Astrocyte (in vitro differentiated cells and primary cell): ENCODE measurements around the gene PCYT2. TPM values are rescaled to one million over a fixed set of nuclear protein-coding genes. Genes with fewer than 3 reads are reported as not detected.
A peak's percentile ranks its signal among the peaks of the same experiment; 100 is the strongest.

ENCODE experiments used
- DNase-seq: peaks from one replicate; pipeline ENCODE4 v3.0.0-alpha.2; 2010; ENCODE audit warnings: low read depth
- FAIRE-seq: peaks from 2 replicates; lab custom pipeline; 2011; peaks lifted over from hg19 to GRCh38; lab: Jason Lieb, UNC
- H2AFZ ChIP-seq: 2 replicates; pipeline ENCODE4 v1.6.0; 2012; ENCODE audit warnings: low read depth, low read length, inconsistent platforms
- H3K27ac ChIP-seq: 2 replicates; pipeline ENCODE4 v1.5.1; 2011; ENCODE audit warnings: low read depth, low read length, inconsistent platforms
- H3K27me3 ChIP-seq: 2 replicates; pipeline ENCODE4 v1.6.0; 2011; ENCODE audit warnings: low read length, inconsistent platforms; ENCODE audit not compliant: insufficient read depth
- H3K36me3 ChIP-seq: 2 replicates; pipeline ENCODE4 v1.5.1; 2011; ENCODE audit warnings: low read length, inconsistent platforms; ENCODE audit not compliant: insufficient read depth
- H3K4me1 ChIP-seq: 2 replicates; pipeline ENCODE4 v1.5.1; 2011; ENCODE audit warnings: low read length, inconsistent platforms; ENCODE audit not compliant: insufficient read depth
- H3K4me2 ChIP-seq: 2 replicates; pipeline ENCODE4 v1.6.0; 2012; ENCODE audit warnings: low read length, inconsistent platforms
- H3K4me3 ChIP-seq: 2 replicates; pipeline ENCODE4 v1.5.1; 2011; ENCODE audit warnings: low read depth, mild to moderate bottlenecking, low read length, inconsistent platforms; ENCODE audit not compliant: insufficient read depth
- H3K79me2 ChIP-seq: 2 replicates; pipeline ENCODE4 v1.6.0; 2012; ENCODE audit warnings: mild to moderate bottlenecking, low read length, inconsistent platforms; ENCODE audit not compliant: insufficient read depth
- H3K9ac ChIP-seq: 2 replicates; pipeline ENCODE4 v1.6.0; 2012; ENCODE audit warnings: mild to moderate bottlenecking, low read length, inconsistent platforms
- H3K9me3 ChIP-seq: 2 replicates; pipeline ENCODE4 v1.5.1; 2012; ENCODE audit warnings: low read depth, mild to moderate bottlenecking, low read length, inconsistent platforms; ENCODE audit not compliant: insufficient read depth
- H4K20me1 ChIP-seq: 2 replicates; pipeline ENCODE4 v1.6.0; 2012; ENCODE audit warnings: low read length, inconsistent platforms; ENCODE audit not compliant: insufficient read depth
- H3K27ac Mint-ChIP-seq: one replicate; pipeline ENCODE4 v1.8.0; 2021; ENCODE audit warnings: mild to moderate bottlenecking, mixed read lengths; ENCODE audit not compliant: unreplicated experiment
- H3K27me3 Mint-ChIP-seq: one replicate; pipeline ENCODE4 v1.8.0; 2021; ENCODE audit warnings: low read depth, mixed read lengths; ENCODE audit not compliant: unreplicated experiment
- H3K36me3 Mint-ChIP-seq: one replicate; pipeline ENCODE4 v1.8.0; 2021; ENCODE audit warnings: low read depth, mixed read lengths; ENCODE audit not compliant: unreplicated experiment
- H3K4me1 Mint-ChIP-seq: one replicate; pipeline ENCODE4 v1.8.0; 2021; ENCODE audit warnings: low read depth, mixed read lengths; ENCODE audit not compliant: unreplicated experiment
- H3K4me3 Mint-ChIP-seq: one replicate; pipeline ENCODE4 v1.8.0; 2021; ENCODE audit warnings: mild to moderate bottlenecking, moderate library complexity, mixed read lengths; ENCODE audit not compliant: unreplicated experiment
- H3K9me3 Mint-ChIP-seq: one replicate; pipeline ENCODE4 v1.8.0; 2021; ENCODE audit warnings: mild to moderate bottlenecking, mixed read lengths; ENCODE audit not compliant: unreplicated experiment
- CTCF ChIP-seq: IDR thresholded peaks from 2 replicates; pipeline ENCODE4 v1.5.1; 2011; ENCODE audit warnings: low read depth, mild to moderate bottlenecking, inconsistent platforms, low read length, moderate library complexity; ENCODE audit not compliant: insufficient read depth
- EZH2 ChIP-seq: IDR thresholded peaks from 2 replicates; pipeline ENCODE4 v1.6.1; 2012; ENCODE audit warnings: mild to moderate bottlenecking, low read length, inconsistent platforms; ENCODE audit not compliant: insufficient read depth
- total RNA-seq: library from RNA; stranded (reverse); gene quantifications from 2 replicates; pipeline ENCODE4 v1.2.1, GENCODE V29; 2021

Gene PCYT2
- total RNA-seq, 1 donor from 2014 or later = 31.6 TPM

GRCh38 chr17:81925860-81926450, 14.8 kb upstream of the PCYT2 start:
- TF ChIP-seq CTCF (no peak), EZH2 (no peak)

DNA sequence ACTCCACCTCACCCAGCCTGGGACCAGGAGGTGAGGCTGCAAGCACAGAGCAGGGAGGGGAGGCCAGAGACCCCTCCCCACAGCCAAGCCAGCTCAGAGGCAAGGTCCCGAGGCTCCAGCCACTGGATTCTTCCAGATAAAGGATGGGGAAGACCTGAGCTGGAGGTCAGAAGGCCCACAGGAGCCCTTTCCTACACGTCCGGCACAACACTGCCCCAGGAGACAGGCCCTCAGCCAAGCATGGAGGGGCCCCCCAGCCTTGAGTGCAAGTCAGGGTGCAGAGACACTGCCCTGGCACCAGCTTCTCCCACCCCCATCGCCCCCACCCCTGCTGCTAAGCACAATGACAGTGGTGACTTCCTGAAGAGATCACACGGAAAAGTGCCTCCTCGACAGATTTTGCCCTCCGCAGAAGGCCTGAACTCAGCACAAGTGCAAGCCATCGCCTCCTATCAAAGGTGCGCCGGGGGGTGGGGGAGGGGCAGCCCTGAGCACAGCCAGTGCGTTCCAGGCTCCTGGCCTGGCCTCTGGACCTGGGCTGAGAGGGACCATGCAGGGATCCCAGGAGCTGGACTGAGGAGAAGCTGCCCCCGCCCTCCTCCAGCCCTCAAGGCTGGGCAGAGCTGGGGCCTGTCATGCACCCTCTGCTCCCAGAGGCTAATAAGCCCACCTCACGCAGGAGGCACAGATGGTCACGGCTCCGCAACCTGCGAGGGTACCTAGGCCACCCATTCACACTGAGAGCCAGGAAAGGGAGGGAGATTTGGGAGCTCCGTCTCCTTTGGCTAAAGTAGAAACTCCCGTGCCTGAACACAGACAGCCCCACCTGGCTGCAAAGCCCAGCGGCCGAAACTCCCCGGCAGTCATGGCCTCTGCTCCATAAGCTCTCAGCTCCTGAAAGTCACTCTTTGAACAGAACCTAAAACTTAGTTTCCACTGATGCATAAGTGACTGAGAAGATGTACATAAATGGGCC, 13.6 kb upstream of the PCYT2 start:
- H3K9me3 Mint-ChIP-seq = no peaks in the 10 kb centered on the region
- FAIRE-seq = no peak
- H2AFZ ChIP-seq = no peak overlapping the region
- H3K27ac Mint-ChIP-seq = peak overlapping the region; percentile 66
- peaks cover 5% of the 10 kb centered on the region for H3K36me3 ChIP-seq
- peak overlapping the region; percentile 93 for H3K4me3 Mint-ChIP-seq
- peaks cover 68% of the 10 kb centered on the region for H4K20me1 ChIP-seq
- no peaks in the 10 kb centered on the region for H3K27me3 ChIP-seq
- no peak overlapping the region for H3K27ac ChIP-seq
- H3K9me3 ChIP-seq = no peaks in the 10 kb centered on the region
- peaks cover 32% of the 10 kb centered on the region for H3K4me1 ChIP-seq
- TF ChIP-seq CTCF (no peak), EZH2 (no peak)
- H3K79me2 ChIP-seq = peaks cover 72% of the 10 kb centered on the region
- H3K4me1 Mint-ChIP-seq = peaks cover 14% of the 10 kb centered on the region
- no peak overlapping the region for H3K9ac ChIP-seq
- H3K36me3 Mint-ChIP-seq = peaks cover 2% of the 10 kb centered on the region
- no peak for DNase-seq
- peak overlapping the region; percentile 85 for H3K4me2 ChIP-seq
- no peak overlapping the region for H3K4me3 ChIP-seq
- H3K27me3 Mint-ChIP-seq = no peaks in the 10 kb centered on the region

More at GRCh38 chr17:81925860-81926450, 14.8 kb upstream of the PCYT2 start:
- H3K27me3 ChIP-seq = no peaks in the 10 kb centered on the region
- H3K9ac ChIP-seq = peak overlapping the region; percentile 88
- peak overlapping the region; percentile 66 for H3K4me3 ChIP-seq
- no peak overlapping the region for H2AFZ ChIP-seq
- H3K4me2 ChIP-seq = peak overlapping the region; percentile 94
- H3K79me2 ChIP-seq = peaks cover 61% of the 10 kb centered on the region
- peak overlapping the region; percentile 93 for H3K4me3 Mint-ChIP-seq
- H3K9me3 Mint-ChIP-seq = no peaks in the 10 kb centered on the region
- peaks cover 14% of the 10 kb centered on the region for H3K4me1 Mint-ChIP-seq
- no peak for FAIRE-seq
- H3K36me3 Mint-ChIP-seq = no peaks in the 10 kb centered on the region
- no peak for DNase-seq
- peak overlapping the region; percentile 98 for H3K27ac Mint-ChIP-seq
- peaks cover 59% of the 10 kb centered on the region for H4K20me1 ChIP-seq
- H3K4me1 ChIP-seq = peaks cover 32% of the 10 kb centered on the region
- no peaks in the 10 kb centered on the region for H3K27me3 Mint-ChIP-seq
- peak overlapping the region; percentile 87 for H3K27ac ChIP-seq
- no peaks in the 10 kb centered on the region for H3K9me3 ChIP-seq
- H3K36me3 ChIP-seq = peaks cover 4% of the 10 kb centered on the region
